Measurements from ENCODE around the gene KIF20A.
"Not testable (repeated sequence)": the region's sequence is repeated elsewhere in the genome, so short reads cannot be mapped to it uniquely, and the experiment has no call there.

The KIF20A gene

GRCh38 chr5:138186002-138186447 lies 7.1 kb downstream of the KIF20A start:
- no peak for DNase-seq (ENCODE audit: low read depth)

- no peak for DNase-seq (ENCODE audit: low read depth)
These were observed 9.7 kb downstream of the KIF20A start for GRCh38 chr5:138188626-138189025.

- DNase-seq (ENCODE audit: low read depth), result no peak
These were observed 13.9 kb downstream of the KIF20A start for GRCh38 chr5:138192826-138193225.

GRCh38 chr5:138193859-138194258 lies 14.9 kb downstream of the KIF20A start:
- DNase-seq (ENCODE audit: low read depth), result not testable (repeated sequence)

- DNase-seq (ENCODE audit: low read depth), result no peak
These were observed 32.1 kb downstream of the KIF20A start for GRCh38 chr5:138210985-138211384.

GRCh38 chr5:138212828-138213160 lies 33.9 kb downstream of the KIF20A start:
- no peak for DNase-seq (ENCODE audit: low read depth)

GRCh38 chr5:138213161-138214029 lies 34.5 kb downstream of the KIF20A start, which contains the start of gene CDC23:
TSS of gene CDC23 (minus strand) at chr5:138213323. CDS start at chr5:138213312, 11 bp downstream.
- peak; percentile 75 for DNase-seq (ENCODE audit: low read depth)

- no peak for DNase-seq (ENCODE audit: low read depth)
These were observed 37.9 kb downstream of the KIF20A start for GRCh38 chr5:138216799-138217198.

- no peak for DNase-seq (ENCODE audit: low read depth)
These were observed 44.6 kb downstream of the KIF20A start for GRCh38 chr5:138223532-138223931.

- no peak for DNase-seq (ENCODE audit: low read depth)
These were observed 45.8 kb downstream of the KIF20A start for GRCh38 chr5:138224712-138225111.

- no peak for DNase-seq (ENCODE audit: low read depth)
These were observed 48.0 kb downstream of the KIF20A start for GRCh38 chr5:138226910-138227309.

GRCh38 chr5:138229387-138229786 lies 50.5 kb downstream of the KIF20A start:
- DNase-seq (ENCODE audit: low read depth), result no peak

GRCh38 chr5:138230261-138230660 lies 51.3 kb downstream of the KIF20A start:
- DNase-seq (ENCODE audit: low read depth), result no peak

GRCh38 chr5:138230981-138231589 lies 52.2 kb downstream of the KIF20A start:
- DNase-seq (ENCODE audit: low read depth), result no peak

- no peak for DNase-seq (ENCODE audit: low read depth)
These were observed 54.4 kb downstream of the KIF20A start for GRCh38 chr5:138233280-138233679.

- no peak for DNase-seq (ENCODE audit: low read depth)
These were observed 55.7 kb downstream of the KIF20A start for GRCh38 chr5:138234651-138235050.

Data from activated T-cell treated with anti-CD3 and anti-CD28 coated beads for 1 hour (primary cell).